Keratinocyte (primary cell): ENCODE results near the gene SLC13A3. TPM values are rescaled to one million over a fixed set of nuclear protein-coding genes. Genes with fewer than 3 reads are reported as not detected.

Source experiments
- DNase-seq: peaks from one replicate; pipeline ENCODE4 v3.0.0-alpha.2; 2011; ENCODE audit warnings: low read depth, missing footprints, low spot score
- FAIRE-seq: peaks from 2 replicates; lab custom pipeline; 2011; peaks lifted over from hg19 to GRCh38; lab: Jason Lieb, UNC
- H2AFZ ChIP-seq: 2 replicates; pipeline ENCODE4 v1.6.0; 2012; ENCODE audit warnings: low read length, control low read depth, inconsistent platforms; ENCODE audit not compliant: control insufficient read depth
- H3K27ac ChIP-seq: 2 replicates; pipeline ENCODE4 v1.5.1; 2011; ENCODE audit warnings: low read length; ENCODE audit not compliant: control insufficient read depth, insufficient read depth
- H3K27me3 ChIP-seq: 3 replicates; pipeline ENCODE4 v1.6.0; 2011; ENCODE audit warnings: low read length; ENCODE audit not compliant: control insufficient read depth, insufficient read depth; ENCODE audit errors: extremely low read depth
- H3K36me3 ChIP-seq, 2 experiments: 2 replicates in 1 of 2; 3 replicates in 1 of 2; pipeline ENCODE4 v1.5.1; 2011; ENCODE audit warnings: low read length in 2 of 2, mild to moderate bottlenecking in 1 of 2; ENCODE audit not compliant: control insufficient read depth in 2 of 2, insufficient read depth in 2 of 2; ENCODE audit errors: extremely low read depth in 1 of 2
- H3K4me1 ChIP-seq: 3 replicates; pipeline ENCODE4 v1.5.1; 2011; ENCODE audit warnings: low read length; ENCODE audit not compliant: control insufficient read depth, insufficient read depth; ENCODE audit errors: extremely low read depth
- H3K4me2 ChIP-seq: 3 replicates; pipeline ENCODE4 v1.6.0; 2011; ENCODE audit warnings: low read depth, low read length; ENCODE audit not compliant: control insufficient read depth, insufficient read depth; ENCODE audit errors: extremely low read depth
- H3K4me3 ChIP-seq, 3 experiments: fragments of 200-600 bp in 1 of 3; sonication (generic) in 1 of 3; 2 replicates in 2 of 3; 3 replicates in 1 of 3; pipeline ENCODE4 v1.5.1; 2011 to 2016; ENCODE audit warnings: low read length in 3 of 3, mild to moderate bottlenecking in 3 of 3, control low read depth in 2 of 3, inconsistent platforms in 1 of 3, low read depth in 1 of 3, mixed read lengths in 1 of 3, mixed run types in 1 of 3, moderate library complexity in 1 of 3; ENCODE audit not compliant: control insufficient read depth in 2 of 3, insufficient read depth in 2 of 3; ENCODE audit errors: extremely low read depth in 1 of 3
- H3K79me2 ChIP-seq: 2 replicates; pipeline ENCODE4 v1.6.0; 2012; ENCODE audit warnings: low read length; ENCODE audit not compliant: control insufficient read depth, insufficient read depth
- H3K9ac ChIP-seq: 3 replicates; pipeline ENCODE4 v1.6.0; 2011; ENCODE audit warnings: low read length; ENCODE audit not compliant: control insufficient read depth, insufficient read depth; ENCODE audit errors: extremely low read depth
- H3K9me1 ChIP-seq: 3 replicates; pipeline ENCODE4 v1.6.0; 2011; ENCODE audit warnings: low read length; ENCODE audit not compliant: control insufficient read depth, insufficient read depth; ENCODE audit errors: extremely low read depth
- H3K9me3 ChIP-seq: 2 replicates; pipeline ENCODE4 v1.5.1; 2012; ENCODE audit warnings: low read depth, low read length; ENCODE audit not compliant: control insufficient read depth
- H4K20me1 ChIP-seq: 3 replicates; pipeline ENCODE4 v1.6.0; 2011; ENCODE audit warnings: low read length; ENCODE audit not compliant: control insufficient read depth, insufficient read depth; ENCODE audit errors: extremely low read depth
- CTCF ChIP-seq, 3 experiments: IDR thresholded peaks in 1 of 3; conservative IDR thresholded peaks in 1 of 3; optimal IDR thresholded peaks in 1 of 3; 2 replicates in 2 of 3; 3 replicates in 1 of 3; pipeline versions ENCODE3 to v1.5.1; 2011; ENCODE audit warnings: low read length in 3 of 3, mild to moderate bottlenecking in 3 of 3, moderate library complexity in 2 of 3, control low read depth in 1 of 3, inconsistent platforms in 1 of 3; ENCODE audit not compliant: insufficient read depth in 2 of 3; ENCODE audit errors: extremely low read depth in 1 of 3
- EZH2 ChIP-seq: IDR thresholded peaks from one replicate; pipeline ENCODE4 v1.6.1; 2012; ENCODE audit warnings: inconsistent platforms, mild to moderate bottlenecking, low read length, moderate library complexity
- dilution Hi-C: fragments of 300-500 bp; cut with MboI; formaldehyde crosslinking; loops from one replicate; pipeline ENCODE4 v1.7.0; 2020; ENCODE audit warnings: low sequenced_read_pairs; ENCODE audit not compliant: extremely low pct_ligation_motif_present
- polyA plus RNA-seq, 5 experiments: library from polyadenylated mRNA; depleted of rRNA in 3 of 5; stranded (reverse) in 3 of 5; stranded (forward) in 1 of 5; unstranded in 1 of 5; fragments of >200 nt; gene quantifications; 1 replicate in 1 of 5; 2 replicates in 3 of 5; 3 replicates in 1 of 5; pipeline versions ENCODE4 v1.2.1 to v1.2.3, GENCODE V29; 2011 to 2012; ENCODE audit warnings: missing spikeins in 2 of 5, low read depth in 1 of 5, low replicate concordance in 1 of 5

The SLC13A3 gene
- polyA plus RNA-seq, 1 donor (not counting 4 experiments of a cell fraction or from before 2014, with no cell fraction given), result 4.5 TPM

GRCh38 chr20:46680684-46681031, 29.4 kb upstream of the SLC13A3 start:
- peaks cover 4% of the 10 kb centered on the region for H4K20me1 ChIP-seq
- peaks cover 7 to 8% of the 10 kb centered on the region in 2 experiments for H3K36me3 ChIP-seq
- no peaks in the 10 kb centered on the region for H3K9me1 ChIP-seq
- dilution Hi-C loops, result no loop called here
- no peak overlapping the region for H3K4me3 ChIP-seq
- no peaks in the 10 kb centered on the region for H3K9me3 ChIP-seq
- no peak overlapping the region for H3K27ac ChIP-seq
- H3K4me1 ChIP-seq, result peaks cover 10% of the 10 kb centered on the region
- no peak for FAIRE-seq
- TF ChIP-seq CTCF (optimal IDR thresholded peaks at IDR 0.05 in 1 of 3, IDR thresholded peaks at IDR 0.05 in 1 of 3, conservative IDR thresholded peaks at IDR 0.05 in 1 of 3; ENCODE audit: extremely low read depth in 1 of 3, insufficient read depth in 2 of 3, low read length in 3 of 3), result no peak
- no peak for TF ChIP-seq EZH2
- no peak for DNase-seq
- no peaks in the 10 kb centered on the region for H3K27me3 ChIP-seq
- no peak overlapping the region for H3K9ac ChIP-seq
- H3K4me2 ChIP-seq, result no peak overlapping the region
- H2AFZ ChIP-seq, result no peak overlapping the region
- H3K79me2 ChIP-seq, result peaks cover 22% of the 10 kb centered on the region

DNA sequence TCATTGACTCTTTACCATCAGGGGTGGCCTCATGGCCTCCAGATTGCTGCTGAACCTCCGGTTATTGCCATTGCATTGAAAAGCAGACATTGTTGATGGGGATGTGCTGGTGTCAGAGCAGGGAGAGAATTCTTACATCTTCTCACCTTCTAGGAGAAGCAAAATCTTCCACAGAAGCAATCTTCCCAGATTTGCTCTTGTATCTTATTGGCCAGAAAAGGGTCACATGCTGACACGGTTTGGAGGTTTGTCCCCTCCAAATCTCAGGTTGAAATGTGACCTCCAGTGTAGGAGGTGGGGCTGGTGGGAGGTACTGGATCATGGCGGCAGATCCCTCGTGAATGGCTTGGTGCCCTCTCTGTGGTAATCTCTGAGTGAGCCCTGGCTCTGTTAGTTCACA, 27.3 kb upstream of the SLC13A3 start:
- H3K4me2 ChIP-seq, result no peak overlapping the region
- H3K9me3 ChIP-seq, result no peaks in the 10 kb centered on the region
- H3K79me2 ChIP-seq, result peaks cover 11% of the 10 kb centered on the region
- dilution Hi-C loops, result no loop called here
- H3K9ac ChIP-seq, result no peak overlapping the region
- no peaks in the 10 kb centered on the region for H3K9me1 ChIP-seq
- H3K27me3 ChIP-seq, result no peaks in the 10 kb centered on the region
- H3K27ac ChIP-seq, result no peak overlapping the region
- TF ChIP-seq CTCF (optimal IDR thresholded peaks at IDR 0.05 in 1 of 3, IDR thresholded peaks at IDR 0.05 in 1 of 3, conservative IDR thresholded peaks at IDR 0.05 in 1 of 3; ENCODE audit: extremely low read depth in 1 of 3, insufficient read depth in 2 of 3, low read length in 3 of 3) (no peak), EZH2 (no peak)
- peaks cover 4% of the 10 kb centered on the region for H4K20me1 ChIP-seq
- no peak overlapping the region for H3K4me3 ChIP-seq
- no peak for FAIRE-seq
- H3K36me3 ChIP-seq, result peaks cover 6 to 8% of the 10 kb centered on the region in 2 experiments
- no peak for DNase-seq
- no peak overlapping the region for H2AFZ ChIP-seq
- peaks cover 5% of the 10 kb centered on the region for H3K4me1 ChIP-seq
